ENCODE results near the gene CDK18. TPM values are rescaled to one million over a fixed set of nuclear protein-coding genes. Genes with fewer than 3 reads are reported as not detected.

Gene CDK18
- total and polyA plus RNA-seq, 10 of the 15 experiments (the other 5 are each of a cell fraction or from before 2014, with no cell fraction given), result 0.13 to 4.4 (median 0.52) TPM; not detected in 2

- in situ Hi-C loops (cut with MboI) (no loop called here), intact Hi-C loops (cut with micrococcal nuclease; ENCODE audit: unreplicated experiment) (no loop called here)
- ChIA-PET CTCF (interaction anchor here (0.8 to 31.6 kb wide), 5 partner anchors 8 to 455 kb away, joined by 3 to 891 read pairs (median 4); no protein-coding TSS in a partner anchor), POLR2A (interaction anchor here (1.0 kb wide), 1 partner anchor 23 kb away, joined by 3 read pairs; no protein-coding TSS in a partner anchor), SMC1A (ENCODE audit: uncharacterized antibody, unreplicated experiment) (interaction anchor here (0.6 to 4.0 kb wide), 2 partner anchors 28 to 117 kb away, joined by 3 to 15 read pairs; no protein-coding TSS in a partner anchor), RAD21 (ENCODE audit: unreplicated experiment) (interaction anchor here (0.7 to 1.7 kb wide), 2 partner anchors 8 to 180 kb away, joined by 3 to 6 read pairs; no protein-coding TSS in a partner anchor)
- Histone ChIP-seq H3K27me3 (replicated peaks in 1 of 2; ENCODE audit: control insufficient read depth in 2 of 2, insufficient read depth in 2 of 2, low read length in 1 of 2) (no peaks in the 10 kb centered on the region; a peak in 2 of 4 replicates), H3K4me3 (no peak overlapping the region), H3K4me2 (ENCODE audit: control insufficient read depth, insufficient read depth) (no peak overlapping the region), H3K36me3 (ENCODE audit: control insufficient read depth in 2 of 2, insufficient read depth in 2 of 2, low read length in 1 of 2) (no peaks in the 10 kb centered on the region), H3K79me2 (ENCODE audit: control insufficient read depth, insufficient read depth, low read length) (no peaks in the 10 kb centered on the region), H4K20me1 (ENCODE audit: control insufficient read depth, insufficient read depth) (no peaks in the 10 kb centered on the region), H3K9ac (ENCODE audit: control insufficient read depth, insufficient read depth, low read length) (no peak overlapping the region), H3K9me3 (replicated peaks; ENCODE audit: control insufficient read depth, insufficient read depth, low read length) (no peaks in the 10 kb centered on the region), H2AFZ (ENCODE audit: control insufficient read depth, low read depth, low read length) (no peak overlapping the region), H3K4me1 (ENCODE audit: control insufficient read depth, insufficient read depth, low read length) (no peaks in the 10 kb centered on the region), H3K27ac (ENCODE audit: control insufficient read depth, insufficient read depth) (no peak overlapping the region)
- DNase-seq (ENCODE audit: low read depth, low spot score) (no peak), FAIRE-seq (no peak), ATAC-seq (no peak)
- BruUV-seq (replicated peaks), result no TSS peak
- TF ChIP-seq ELK1 (IDR thresholded peaks at IDR 0.05; ENCODE audit: low read depth, low read length), result no peak
- no peak for TF ChIP-seq JUNB (IDR thresholded peaks at IDR 0.05)
- TF ChIP-seq EGR1 (IDR thresholded peaks at IDR 0.05; ENCODE audit: borderline replicate concordance in 1 of 2, low read depth in 2 of 2, low read length in 2 of 2), result no peak
- TF ChIP-seq SREBF1 (IDR thresholded peaks at IDR 0.05; ENCODE audit: low read length), result no peak
- TF ChIP-seq ZNF207 (IDR thresholded peaks at IDR 0.05; ENCODE audit: borderline replicate concordance), result no peak
- TF ChIP-seq EZH2 (IDR thresholded peaks at IDR 0.05; ENCODE audit: borderline replicate concordance, control insufficient read depth, low read depth, low read length), result no peak
- 2% methylated on average over 4 of the region's 4 CpGs for WGBS (ENCODE audit: insufficient coverage, insufficient replicate concordance, low lambda C conversion rate, missing lambda C conversion rate)
Observed at GRCh38 chr1:205516362-205516761, 11.9 kb downstream of the CDK18 start.

Data from GM12878 (cell line).